Activated CD8-positive, alpha-beta memory T cell treated with anti-CD3 and anti-CD28 coated beads for 24 hours (primary cell): ENCODE measurements around the gene COMMD3.
"Not testable (repeated sequence)": the region's sequence is repeated elsewhere in the genome, so short reads cannot be mapped to it uniquely, and the experiment has no call there.

Experiments
- DNase-seq: peaks from one replicate; pipeline ENCODE4 v3.0.0-alpha.2; 2020

The COMMD3 gene

GRCh38 chr10:22340329-22341189, 24.4 kb downstream of the COMMD3 start:
- peak; percentile 87 for DNase-seq

GRCh38 chr10:22341190-22341925, 25.2 kb downstream of the COMMD3 start:
- no peak for DNase-seq

GRCh38 chr10:22341926-22342196, 25.7 kb downstream of the COMMD3 start:
- DNase-seq, result no peak

- no peak for DNase-seq
Observed at GRCh38 chr10:22342421-22342820, 26.2 kb downstream of the COMMD3 start.

- no peak for DNase-seq
Observed at GRCh38 chr10:22343731-22344130, 27.5 kb downstream of the COMMD3 start.

GRCh38 chr10:22344249-22344648, 28.1 kb downstream of the COMMD3 start:
- DNase-seq, result no peak

- no peak for DNase-seq
Observed at GRCh38 chr10:22344781-22345300, 28.7 kb downstream of the COMMD3 start.

- DNase-seq, result peak; percentile 72
Observed at GRCh38 chr10:22345301-22346095, 29.3 kb downstream of the COMMD3 start, which contains the start of gene SPAG6. TSS of gene SPAG6 (plus strand) at chr10:22345496. CDS start at chr10:22345612, 116 bp downstream.

- no peak for DNase-seq
Observed at GRCh38 chr10:22346096-22346661, 30.0 kb downstream of the COMMD3 start.

- DNase-seq, result no peak
Observed at GRCh38 chr10:22349755-22350154, 33.6 kb downstream of the COMMD3 start.

- no peak for DNase-seq
Observed at GRCh38 chr10:22351131-22351703, 35.0 kb downstream of the COMMD3 start.

GRCh38 chr10:22356324-22356873, 40.2 kb downstream of the COMMD3 start:
- no peak for DNase-seq

- not testable (repeated sequence) for DNase-seq
Observed at GRCh38 chr10:22357770-22358169, 41.6 kb downstream of the COMMD3 start.

GRCh38 chr10:22363305-22363704, 47.1 kb downstream of the COMMD3 start:
- DNase-seq, result no peak

GRCh38 chr10:22364407-22365140, 48.4 kb downstream of the COMMD3 start:
- DNase-seq, result no peak

- no peak for DNase-seq
Observed at GRCh38 chr10:22365233-22365632, 49.0 kb downstream of the COMMD3 start.

- no peak for DNase-seq
Observed at GRCh38 chr10:22365644-22366434, 49.7 kb downstream of the COMMD3 start.

GRCh38 chr10:22366435-22366703, 50.2 kb downstream of the COMMD3 start:
- DNase-seq, result no peak

- no peak for DNase-seq
Observed at GRCh38 chr10:22366771-22367170, 50.6 kb downstream of the COMMD3 start.

GRCh38 chr10:22367471-22367870, 51.3 kb downstream of the COMMD3 start:
- DNase-seq, result no peak

- DNase-seq, result no peak
Observed at GRCh38 chr10:22368402-22368801, 52.2 kb downstream of the COMMD3 start.
